NCI-H345 treated with DMSO at 0.1 percent for 48 hours (cell line): ENCODE results near the gene CHFR.
"Not testable (repeated sequence)": the region's sequence is repeated elsewhere in the genome, so short reads cannot be mapped to it uniquely, and the experiment has no call there.

Experiments used
- DNase-seq: peaks from one replicate; lab custom pipeline; 2025; ENCODE audit not compliant: unreplicated experiment; lab: John Stamatoyannopoulos, UW

CHFR gene

GRCh38 chr12:132887513-132888351, at the start of gene CHFR:
Gene CHFR, minus strand, starts transcription at chr12:132887605. Its CDS starts 277 bp downstream, at chr12:132887328.
- peak; percentile 92 for DNase-seq

- not testable (repeated sequence) for DNase-seq
These were observed 49.5 kb upstream of the CHFR start for GRCh38 chr12:132936921-132937320.

GRCh38 chr12:132936163-132936562, 48.8 kb upstream of the CHFR start:
- no peak for DNase-seq

- DNase-seq = no peak
These were observed 39.0 kb upstream of the CHFR start for GRCh38 chr12:132926415-132926833.

GRCh38 chr12:132925597-132926414, 38.4 kb upstream of the CHFR start:
- no peak for DNase-seq

- no peak for DNase-seq
These were observed 37.0 kb upstream of the CHFR start for GRCh38 chr12:132924356-132924755.

- no peak for DNase-seq
These were observed 36.0 kb upstream of the CHFR start for GRCh38 chr12:132923356-132923909.

GRCh38 chr12:132922676-132923075, 35.3 kb upstream of the CHFR start:
- DNase-seq = no peak

GRCh38 chr12:132921685-132922084, 34.3 kb upstream of the CHFR start:
- DNase-seq = no peak

GRCh38 chr12:132918680-132919079, 31.3 kb upstream of the CHFR start:
- no peak for DNase-seq

GRCh38 chr12:132909030-132909368, 21.6 kb upstream of the CHFR start:
- no peak for DNase-seq

GRCh38 chr12:132908145-132909029, 21.0 kb upstream of the CHFR start:
- peak; percentile 95 for DNase-seq

GRCh38 chr12:132907789-132908144, 20.4 kb upstream of the CHFR start:
- not testable (repeated sequence) for DNase-seq

- no peak for DNase-seq
These were observed 19.8 kb upstream of the CHFR start for GRCh38 chr12:132907216-132907615.

- DNase-seq = no peak
These were observed 17.4 kb upstream of the CHFR start for GRCh38 chr12:132904718-132905328.

GRCh38 chr12:132899033-132899432, 11.6 kb upstream of the CHFR start:
- DNase-seq = no peak

- DNase-seq = no peak
These were observed 1.4 kb upstream of the CHFR start for GRCh38 chr12:132888852-132889251.

- DNase-seq = no peak
These were observed 602 bp downstream of the CHFR start for GRCh38 chr12:132886529-132887477.

GRCh38 chr12:132881818-132882217, 5.6 kb downstream of the CHFR start:
- no peak for DNase-seq
